SK-MEL-5 (cell line): ENCODE data around the gene GPX4. TPM values are rescaled to one million over a fixed set of nuclear protein-coding genes. Genes with fewer than 3 reads are reported as not detected.
A peak's percentile ranks its signal among the peaks of the same experiment; 100 is the strongest.

ENCODE experiments used
- DNase-seq: peaks from one replicate; pipeline ENCODE4 v3.0.0-alpha.2; 2016; ENCODE audit warnings: low read depth, low spot score
- in situ Hi-C: cut with HindIII; loops from 2 replicates; pipeline ENCODE4 v1.10.0; 2016; ENCODE audit warnings: low sequenced_read_pairs, high pct_unique_total_duplicates, low pct_unique_long_range_greater_than_20kb
- total RNA-seq: library from RNA; depleted of rRNA; stranded (reverse); fragments of >200 nt; shearing (Covaris generic); gene quantifications from 2 replicates; pipeline ENCODE4 v1.2.3, GENCODE V29; 2014

Gene GPX4
- total RNA-seq, 1 experiment from 2014 or later, result 258 TPM

DNA sequence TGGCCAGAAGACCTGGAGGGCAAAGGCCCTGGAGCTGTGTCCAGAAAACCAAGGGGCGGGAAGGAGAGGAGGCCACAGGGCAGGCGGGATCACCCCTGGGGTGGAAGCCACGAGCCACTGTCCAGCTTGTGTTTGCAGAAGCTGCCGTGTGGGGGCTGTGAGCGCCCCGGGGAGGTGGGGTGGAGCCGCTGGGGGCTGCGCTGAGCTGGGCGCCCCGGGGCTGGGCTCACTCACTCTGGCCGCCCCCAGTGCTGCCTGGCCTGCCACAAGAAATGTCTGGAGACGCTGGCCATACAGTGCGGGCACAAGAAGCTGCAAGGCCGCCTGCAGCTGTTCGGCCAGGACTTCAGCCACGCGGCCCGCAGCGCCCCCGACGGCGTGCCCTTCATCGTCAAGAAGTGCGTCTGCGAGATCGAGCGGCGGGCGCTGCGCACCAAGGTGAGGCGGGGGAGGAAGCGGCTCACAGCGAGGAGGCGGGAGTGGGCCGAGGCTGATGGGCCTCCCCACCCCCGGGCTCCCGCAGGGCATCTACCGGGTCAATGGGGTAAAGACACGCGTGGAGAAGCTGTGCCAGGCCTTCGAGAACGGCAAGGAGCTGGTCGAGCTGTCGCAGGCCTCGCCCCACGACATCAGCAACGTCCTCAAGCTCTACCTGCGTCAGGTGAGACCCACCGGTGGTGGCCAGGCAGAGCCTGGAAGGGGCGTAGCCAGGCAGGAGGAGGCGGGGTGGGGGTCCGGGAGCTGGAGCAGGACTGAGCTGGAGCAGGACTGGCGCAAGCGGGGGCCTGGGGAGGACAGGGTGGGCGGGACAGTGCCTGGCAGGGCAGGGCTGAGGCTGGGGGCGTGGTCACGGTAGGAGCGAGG is 22.3 kb upstream of the GPX4 start:
- no peak for DNase-seq
- in situ Hi-C loops, result no loop called here

DNA sequence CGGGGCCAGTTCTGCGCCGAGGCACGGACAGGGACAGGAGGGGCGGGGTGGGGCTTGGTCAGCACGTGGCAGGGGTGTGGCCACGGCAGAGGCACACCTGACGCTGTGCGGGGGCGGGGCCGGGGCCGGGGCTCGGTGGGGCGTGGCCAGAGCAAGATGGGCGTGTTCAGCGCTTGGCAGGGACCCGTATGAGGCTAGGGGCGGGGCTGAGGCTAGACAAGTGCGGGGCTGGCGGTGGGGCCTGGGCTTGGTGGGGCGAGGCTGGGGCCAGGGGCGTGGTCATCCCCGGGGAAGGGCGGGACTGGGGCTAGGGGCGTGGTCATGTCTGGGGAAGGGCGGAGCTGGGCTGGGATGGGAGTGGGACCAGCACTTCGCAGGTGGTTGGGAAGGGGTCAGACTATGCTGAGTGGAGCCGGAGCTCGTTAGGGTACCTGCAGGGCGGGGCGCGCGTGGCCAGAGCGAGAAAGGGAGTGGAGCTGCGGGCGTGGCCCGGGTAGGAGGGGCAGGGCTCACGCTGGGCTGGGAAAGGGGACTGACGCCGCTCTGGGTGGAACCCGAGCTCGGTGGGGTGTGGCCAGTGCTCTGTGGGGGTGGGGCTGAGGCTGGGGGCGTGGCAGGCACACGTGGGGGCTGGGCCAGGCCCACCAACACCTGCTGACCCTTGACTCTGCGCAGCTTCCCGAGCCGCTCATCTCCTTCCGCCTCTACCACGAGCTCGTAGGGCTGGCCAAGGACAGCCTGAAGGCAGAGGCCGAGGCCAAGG is 21.4 kb upstream of the GPX4 start:
- in situ Hi-C loops, result no loop called here
- DNase-seq, result peak; percentile 22

DNA sequence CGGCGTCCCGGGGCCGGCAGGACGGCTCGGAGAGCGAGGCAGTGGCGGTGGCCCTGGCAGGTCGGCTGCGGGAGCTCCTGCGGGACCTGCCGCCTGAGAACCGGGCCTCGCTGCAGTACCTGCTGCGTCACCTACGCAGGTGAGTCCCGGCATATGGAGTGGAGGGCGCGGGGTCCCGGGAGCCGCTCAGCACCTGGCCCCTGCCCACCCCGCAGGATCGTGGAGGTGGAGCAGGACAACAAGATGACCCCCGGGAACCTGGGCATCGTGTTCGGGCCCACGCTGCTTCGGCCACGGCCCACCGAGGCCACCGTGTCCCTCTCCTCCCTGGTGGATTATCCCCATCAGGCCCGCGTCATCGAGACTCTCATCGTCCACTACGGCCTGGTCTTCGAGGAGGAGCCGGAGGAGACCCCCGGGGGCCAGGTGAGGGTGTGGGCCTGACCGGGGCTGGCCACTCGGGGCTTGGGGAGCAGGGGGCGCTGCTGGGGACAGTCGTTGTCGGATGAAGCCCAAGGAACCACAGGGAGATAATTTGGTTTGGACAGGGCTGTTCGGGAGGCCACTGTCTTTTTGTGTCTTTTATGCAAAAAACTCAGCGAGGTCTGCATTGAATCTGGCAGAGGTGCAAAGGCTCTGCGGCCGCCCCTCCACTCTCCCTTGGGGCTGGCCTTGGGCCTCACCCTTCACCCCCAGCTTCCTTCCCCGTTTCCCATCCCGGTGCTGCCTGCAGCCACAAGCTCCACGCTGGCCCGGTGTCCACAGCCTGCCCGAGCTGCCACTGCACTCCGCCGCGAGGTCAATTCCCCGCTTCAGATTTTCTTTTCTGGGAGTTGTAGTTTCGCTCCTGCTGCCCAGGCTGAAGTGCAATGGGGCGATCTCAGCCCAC is 20.6 kb upstream of the GPX4 start:
- in situ Hi-C loops, result no loop called here
- DNase-seq, result no peak

GRCh38 chr19:1084024-1084868 is 19.5 kb upstream of the GPX4 start:
- in situ Hi-C loops, result no loop called here
- no peak for DNase-seq

DNA sequence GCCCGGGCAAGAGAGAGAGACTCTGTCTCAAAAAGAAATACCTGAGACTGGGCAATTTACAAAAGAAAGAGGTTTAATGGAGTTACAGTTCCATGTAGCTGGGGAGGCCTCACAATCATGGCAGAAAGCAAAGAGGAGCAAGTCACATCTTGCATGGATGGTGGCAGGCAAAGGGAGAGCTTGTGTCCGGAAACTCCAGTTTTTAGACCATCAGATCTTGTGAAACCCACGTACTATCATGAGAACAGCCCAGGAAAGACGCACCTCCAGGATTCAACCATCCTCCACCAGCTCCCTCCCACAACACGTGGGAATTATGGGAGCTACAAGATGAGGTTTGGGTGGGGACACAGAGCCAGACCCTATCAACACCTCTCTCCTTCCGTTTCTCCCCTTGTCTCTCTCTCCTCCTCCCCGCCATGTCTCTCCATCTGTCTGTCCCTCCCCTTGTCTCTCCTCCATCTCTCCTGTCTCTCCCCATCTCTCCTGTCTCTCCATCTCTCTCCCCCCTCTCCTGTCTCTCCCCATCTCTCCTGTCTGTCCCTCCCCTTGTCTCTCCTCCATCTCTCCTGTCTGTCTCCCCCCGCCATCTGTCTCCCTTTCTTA is 18.6 kb upstream of the GPX4 start:
- in situ Hi-C loops, result no loop called here
- no peak for DNase-seq

DNA sequence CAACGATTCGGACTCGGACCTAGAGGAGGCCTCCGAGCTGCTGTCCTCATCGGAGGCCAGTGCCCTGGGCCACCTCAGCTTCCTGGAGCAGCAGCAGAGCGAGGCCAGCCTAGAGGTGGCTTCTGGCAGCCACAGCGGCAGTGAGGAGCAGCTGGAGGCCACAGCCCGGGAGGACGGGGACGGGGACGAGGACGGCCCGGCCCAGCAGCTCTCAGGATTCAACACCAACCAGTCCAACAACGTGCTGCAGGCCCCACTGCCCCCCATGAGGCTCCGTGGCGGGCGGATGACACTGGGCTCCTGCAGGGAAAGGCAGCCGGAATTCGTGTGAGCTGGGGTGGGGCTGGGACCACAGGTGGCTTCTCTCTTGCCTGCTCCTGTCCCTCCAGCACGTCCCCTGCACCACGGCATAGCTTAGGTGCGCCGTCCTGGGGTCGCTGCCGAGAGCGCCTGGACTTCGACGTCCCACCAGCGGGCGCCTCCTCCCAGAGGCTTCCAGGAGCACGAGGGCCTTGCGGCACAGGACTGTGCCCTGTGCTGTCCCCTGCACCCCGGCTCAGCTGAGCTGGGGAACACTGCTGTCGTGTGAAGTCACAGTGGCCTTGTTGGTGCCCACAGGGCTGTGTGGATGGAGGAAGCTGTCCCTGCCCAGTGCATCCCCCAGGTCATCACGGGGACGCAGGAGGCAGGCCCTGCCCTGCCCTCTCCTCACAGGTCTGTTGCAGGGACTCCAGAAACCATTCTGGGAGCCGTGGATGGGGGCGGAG is 17.9 kb upstream of the GPX4 start:
- in situ Hi-C loops, result no loop called here
- DNase-seq, result no peak

DNA sequence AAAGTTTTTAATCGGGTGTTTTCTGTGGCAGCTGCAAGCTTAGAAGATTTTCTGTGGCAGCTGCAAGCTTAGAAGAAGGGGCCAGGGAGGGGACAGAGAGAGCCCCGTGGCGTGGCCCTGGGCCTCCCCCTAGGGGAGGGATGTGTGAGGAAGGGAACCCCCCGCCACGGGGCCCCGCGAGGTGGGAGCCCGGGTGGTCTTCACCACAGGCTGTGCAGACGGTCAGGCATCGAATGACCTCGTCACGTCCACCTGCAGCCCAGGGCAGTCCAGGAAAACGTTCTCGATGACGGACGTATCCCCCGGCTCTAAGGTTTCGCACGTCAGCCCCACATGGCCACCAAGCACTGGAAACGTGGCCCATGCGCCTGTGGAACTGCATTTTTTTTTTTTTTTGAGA is 17.2 kb upstream of the GPX4 start:
- no peak for DNase-seq
- in situ Hi-C loops, result no loop called here

DNA sequence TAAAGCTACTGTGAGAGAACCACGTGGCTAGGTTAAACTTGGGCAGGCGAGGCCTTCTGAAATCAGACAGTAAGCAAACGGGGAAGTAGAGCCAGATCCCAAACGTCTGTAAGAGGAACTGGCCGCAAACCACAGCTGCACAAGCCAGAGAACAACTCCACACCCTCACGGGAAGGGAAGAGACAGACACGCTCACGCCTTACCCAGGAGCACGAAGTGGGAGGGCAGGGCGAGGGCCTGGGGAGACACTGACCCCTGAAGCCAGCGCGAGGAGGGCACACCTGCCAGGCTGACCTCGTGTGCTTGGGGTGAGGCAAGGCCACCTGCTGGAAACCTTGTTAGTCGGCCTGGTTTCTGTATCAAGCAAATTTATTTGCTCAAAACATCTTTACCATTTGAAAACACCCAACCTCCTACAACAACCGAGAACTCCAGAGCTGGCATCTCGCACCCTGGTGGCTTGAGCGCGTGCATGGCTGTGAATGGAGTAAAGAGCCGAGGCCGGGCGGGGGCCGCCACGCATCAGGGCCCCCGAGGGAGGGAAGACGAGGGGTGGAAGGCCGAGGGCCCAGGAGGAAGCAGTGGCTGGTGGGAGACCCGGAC is 15.9 kb upstream of the GPX4 start:
- no peak for DNase-seq
- in situ Hi-C loops, result no loop called here

DNA sequence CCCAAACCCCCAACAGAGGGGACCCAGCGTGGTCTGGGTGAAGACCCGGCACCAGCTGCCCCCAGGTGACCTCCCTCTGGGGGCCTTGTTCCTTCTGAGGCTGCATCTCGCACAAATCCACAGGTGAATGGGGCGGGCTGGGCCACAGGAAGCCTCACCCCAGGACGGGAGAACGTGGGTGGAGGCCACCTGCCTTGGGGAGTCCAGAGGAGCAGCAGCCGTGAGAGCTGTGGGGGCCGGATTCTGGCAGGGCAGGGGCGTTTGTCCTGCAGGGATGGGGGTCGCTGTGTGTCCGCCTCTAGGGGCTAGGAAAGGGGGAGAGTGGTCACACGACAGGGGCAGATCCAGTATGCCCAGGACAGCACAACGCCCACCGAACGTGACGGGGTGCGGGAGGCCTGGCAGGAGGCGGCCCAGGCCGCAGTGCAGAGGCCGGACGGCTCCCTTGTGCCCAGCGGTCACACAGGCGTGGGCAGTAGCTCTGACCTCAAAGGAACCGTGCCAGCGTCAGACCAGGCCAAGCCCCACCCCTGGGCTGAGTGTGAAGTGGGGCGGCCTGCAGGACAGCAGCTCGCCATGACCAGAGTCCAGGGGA is 15.3 kb upstream of the GPX4 start:
- no peak for DNase-seq
- in situ Hi-C loops, result no loop called here

DNA sequence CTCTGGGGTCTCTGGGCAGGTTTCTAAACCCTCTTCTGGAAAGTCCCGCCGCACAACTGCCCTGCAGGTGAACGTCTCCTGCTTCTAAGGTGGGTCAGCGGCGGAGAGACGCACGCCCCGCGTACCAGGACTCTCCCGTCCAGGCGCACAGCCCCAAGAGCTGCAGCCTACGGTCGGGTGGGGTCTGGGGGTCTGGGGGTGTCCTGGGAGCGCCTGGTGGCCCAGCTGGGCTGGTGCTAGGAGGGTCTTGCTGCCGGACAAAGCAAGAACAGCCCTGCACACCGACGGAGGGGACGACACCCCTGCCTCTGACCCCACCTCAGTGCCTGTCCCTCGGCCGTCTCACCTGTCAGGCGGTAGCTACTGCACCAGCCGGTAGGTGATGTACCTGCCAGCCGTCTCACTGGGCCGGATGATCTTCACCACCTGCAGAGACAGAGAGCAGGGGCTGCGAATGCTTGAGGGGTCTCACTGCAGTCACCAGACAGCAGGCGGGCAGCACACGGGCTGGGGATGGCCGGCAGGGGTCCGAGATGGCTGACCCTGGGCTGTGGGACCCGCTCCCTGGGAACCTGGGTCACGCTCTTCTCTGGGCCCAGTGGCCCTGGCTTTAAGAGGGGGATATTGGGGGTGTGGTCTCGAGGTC is 14.5 kb upstream of the GPX4 start:
- no peak for DNase-seq
- in situ Hi-C loops, result no loop called here

DNA sequence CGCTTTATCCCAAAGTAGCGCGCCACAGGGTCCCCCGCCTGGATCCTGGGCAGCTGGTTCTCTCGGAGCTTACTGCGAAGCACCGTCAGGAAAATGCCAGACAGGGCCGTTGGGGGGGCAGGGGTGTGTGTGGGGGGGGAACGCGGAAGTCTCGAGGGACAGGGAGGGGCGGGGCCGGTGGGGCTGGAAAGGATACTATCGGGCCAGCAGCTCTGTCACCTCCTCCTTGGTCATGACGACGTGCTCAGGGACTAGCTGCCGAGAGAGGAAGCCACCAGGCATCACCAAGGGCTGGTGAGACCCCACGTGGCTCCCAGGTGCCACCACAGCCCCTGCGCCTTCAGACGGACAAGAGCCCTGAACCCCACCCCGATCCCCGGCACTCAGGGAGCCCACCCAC is 13.9 kb upstream of the GPX4 start:
- in situ Hi-C loops, result no loop called here
- no peak for DNase-seq

- in situ Hi-C loops, result no loop called here
- DNase-seq, result no peak
Measured at GRCh38 chr19:1090731-1091543, 12.9 kb upstream of the GPX4 start.

- in situ Hi-C loops, result no loop called here
Measured at GRCh38 chr19:1091544-1092175, 12.1 kb upstream of the GPX4 start.

DNA sequence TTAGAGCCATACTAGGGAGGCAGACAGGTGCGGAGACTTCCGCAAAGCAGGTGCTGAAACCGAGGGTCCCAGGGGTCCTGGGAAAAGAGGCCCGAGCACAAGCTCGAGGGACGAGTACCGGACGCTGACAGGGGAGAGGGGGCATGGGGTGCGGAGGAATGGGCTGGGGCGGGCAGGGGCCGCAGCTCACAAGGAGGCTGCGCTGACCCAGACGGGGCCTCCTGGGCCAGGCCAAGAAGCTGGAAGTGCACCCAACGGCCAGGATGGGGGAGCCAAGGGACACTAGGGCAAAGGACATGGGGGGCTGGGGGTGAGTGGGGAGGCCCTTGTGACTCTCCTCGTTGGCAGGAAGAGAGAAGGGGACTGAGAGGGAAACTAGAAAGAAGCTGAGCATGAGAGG is 10.5 kb upstream of the GPX4 start:
- no peak for DNase-seq
- in situ Hi-C loops, result no loop called here

More at GRCh38 chr19:1091544-1092175, 12.1 kb upstream of the GPX4 start:
- DNase-seq, result no peak
